Epithelial cell of proximal tubule (primary cell): Measurements from ENCODE around the gene TTC36. TPM values are rescaled to one million over a fixed set of nuclear protein-coding genes. Genes with fewer than 3 reads are reported as not detected.

Experiments used
- DNase-seq: peaks from one replicate; pipeline ENCODE4 v3.0.0-alpha.2; 2011; ENCODE audit warnings: low read depth
- H3K4me3 ChIP-seq: 2 replicates; pipeline ENCODE4 v1.5.1; 2011; ENCODE audit warnings: low read depth, mild to moderate bottlenecking, low read length
- CTCF ChIP-seq: conservative IDR thresholded peaks from 2 replicates; pipeline ENCODE4 v1.5.1; 2012; ENCODE audit warnings: low read depth, mild to moderate bottlenecking, low read length
- total RNA-seq: library from RNA; depleted of rRNA; stranded (reverse); fragments of >200 nt; gene quantifications from 2 replicates; pipeline ENCODE4 v1.2.3, GENCODE V29; 2015

The TTC36 gene
- total RNA-seq, 1 donor from 2014 or later: not detected

DNA sequence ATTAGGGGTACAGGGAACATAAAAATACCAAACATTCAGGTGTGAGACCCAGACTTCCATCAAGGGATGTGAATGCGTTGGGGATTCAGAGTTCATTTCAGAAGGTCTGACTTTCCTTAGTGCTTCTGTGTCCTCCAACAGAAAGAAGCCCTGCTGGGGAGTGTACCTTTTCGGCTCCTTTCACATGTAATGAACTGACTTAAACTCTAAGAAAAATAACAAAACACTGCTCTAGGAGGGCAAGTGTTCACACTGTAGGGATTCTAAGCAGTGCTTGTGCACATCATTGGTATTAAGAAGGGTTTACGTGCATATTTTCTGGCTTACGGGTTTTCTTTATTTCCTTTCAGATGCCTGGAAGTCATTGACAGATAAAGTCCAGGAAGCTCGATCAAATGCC, 15.7 kb upstream of the TTC36 start:
- no peak for TF ChIP-seq CTCF
- H3K4me3 ChIP-seq: no peak overlapping the region
- no peak for DNase-seq

- no peak for TF ChIP-seq CTCF
- DNase-seq: no peak
- no peak overlapping the region for H3K4me3 ChIP-seq
Measured at GRCh38 chr11:118514103-118514502, 13.2 kb upstream of the TTC36 start.

GRCh38 chr11:118519549-118519948, 7.7 kb upstream of the TTC36 start:
- DNase-seq: no peak
- H3K4me3 ChIP-seq: no peak overlapping the region
- TF ChIP-seq CTCF: no peak

- DNase-seq: no peak
- TF ChIP-seq CTCF: no peak
- no peak overlapping the region for H3K4me3 ChIP-seq
Measured at GRCh38 chr11:118521892-118522311, 5.4 kb upstream of the TTC36 start.

- DNase-seq: no peak
- peak; percentile 63 for TF ChIP-seq CTCF
- H3K4me3 ChIP-seq: no peak overlapping the region
Measured at GRCh38 chr11:118522571-118523072, 4.7 kb upstream of the TTC36 start.

- H3K4me3 ChIP-seq: no peak overlapping the region
- DNase-seq: no peak
- no peak for TF ChIP-seq CTCF
Measured at GRCh38 chr11:118524356-118524755, 2.9 kb upstream of the TTC36 start.

DNA sequence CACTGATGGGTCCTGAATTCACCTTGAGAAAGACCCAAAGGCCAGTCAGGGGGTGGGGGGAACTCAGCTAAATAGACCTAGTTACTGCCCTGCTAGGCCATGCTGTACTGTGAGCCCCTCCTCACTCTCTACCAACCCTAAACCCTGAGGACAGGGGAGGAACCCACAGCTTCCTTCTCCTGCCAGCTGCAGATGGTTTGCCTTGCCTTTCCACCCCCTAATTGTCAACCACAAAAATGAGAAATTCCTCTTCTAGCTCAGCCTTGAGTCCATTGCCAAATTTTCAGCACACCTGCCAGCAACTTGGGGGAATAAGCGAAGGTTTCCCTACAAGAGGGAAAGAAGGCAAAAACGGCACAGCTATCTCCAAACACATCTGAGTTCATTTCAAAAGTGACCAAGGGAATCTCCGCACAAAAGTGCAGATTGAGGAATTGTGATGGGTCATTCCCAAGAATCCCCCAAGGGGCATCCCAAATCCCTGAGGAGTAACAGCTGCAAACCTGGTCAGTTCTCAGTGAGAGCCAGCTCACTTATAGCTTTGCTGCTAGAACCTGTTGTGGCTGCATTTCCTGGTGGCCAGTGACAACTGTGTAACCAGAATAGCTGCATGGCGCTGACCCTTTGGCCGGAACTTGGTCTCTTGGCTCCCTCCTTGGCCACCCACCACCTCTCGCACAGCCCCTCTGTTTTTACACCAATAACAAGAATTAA, 2.4 kb upstream of the TTC36 start:
- H3K4me3 ChIP-seq: no peak overlapping the region
- no peak for DNase-seq
- TF ChIP-seq CTCF: no peak
